Endodermal cell (in vitro differentiated cells): ENCODE data around the gene DPYSL4. TPM values are rescaled to one million over a fixed set of nuclear protein-coding genes. Genes with fewer than 3 reads are reported as not detected.

ENCODE experiments used
- DNase-seq: peaks from one replicate; pipeline ENCODE4 v3.0.0-alpha.2; 2017
- H3K27ac ChIP-seq: 2 replicates; pipeline ENCODE4 v1.5.1; 2013; ENCODE audit warnings: mild to moderate bottlenecking, low read depth, low read length, moderate library complexity
- H3K27me3 ChIP-seq: 2 replicates; pipeline ENCODE4 v1.6.1; 2013; ENCODE audit warnings: mild to moderate bottlenecking, low read length, moderate library complexity; ENCODE audit not compliant: insufficient read depth, control insufficient read depth, poor library complexity, severe bottlenecking
- H3K36me3 ChIP-seq: 2 replicates; pipeline ENCODE4 v1.7.0; 2013; ENCODE audit warnings: mild to moderate bottlenecking, low read length, moderate library complexity; ENCODE audit not compliant: control insufficient read depth, insufficient read depth
- H3K4me1 ChIP-seq: one replicate; pipeline ENCODE4 v1.7.0; 2013; ENCODE audit warnings: low read length; ENCODE audit not compliant: control insufficient read depth, insufficient read depth
- H3K4me3 ChIP-seq: 2 replicates; pipeline ENCODE4 v1.5.1; 2013; ENCODE audit warnings: mild to moderate bottlenecking, low read length, moderate library complexity
- H3K9ac ChIP-seq: 2 replicates; pipeline ENCODE4 v1.6.1; 2013; ENCODE audit warnings: mild to moderate bottlenecking, low read length, moderate library complexity; ENCODE audit not compliant: poor library complexity, severe bottlenecking; ENCODE audit errors: extremely low read depth
- H3K9me3 ChIP-seq: 2 replicates; pipeline ENCODE4 v1.6.1; 2013; ENCODE audit warnings: mild to moderate bottlenecking, low read length, moderate library complexity; ENCODE audit not compliant: control insufficient read depth
- H3K27ac Mint-ChIP-seq: 2 replicates; pipeline ENCODE4 v1.8.0; 2020; ENCODE audit warnings: mixed read lengths
- H3K27me3 Mint-ChIP-seq: 2 replicates; pipeline ENCODE4 v1.8.0; 2021; ENCODE audit warnings: mild to moderate bottlenecking, mixed read lengths; ENCODE audit not compliant: insufficient read depth
- H3K36me3 Mint-ChIP-seq: 2 replicates; pipeline ENCODE4 v1.8.0; 2020; ENCODE audit warnings: low read depth, mixed read lengths
- H3K4me1 Mint-ChIP-seq: 2 replicates; pipeline ENCODE4 v1.8.0; 2020; ENCODE audit warnings: mixed read lengths
- H3K4me3 Mint-ChIP-seq: 2 replicates; pipeline ENCODE4 v1.8.0; 2020; ENCODE audit warnings: mild to moderate bottlenecking, moderate library complexity, mixed read lengths
- H3K9me3 Mint-ChIP-seq: 2 replicates; pipeline ENCODE4 v1.8.0; 2020; ENCODE audit warnings: mild to moderate bottlenecking, mixed read lengths
- CTCF ChIP-seq: fragments of 200-600 bp; sonication (generic); conservative IDR thresholded peaks from 2 replicates; pipeline ENCODE4 v1.5.0; 2021; ENCODE audit warnings: antibody characterized with exemption, mild to moderate bottlenecking
- WGBS, 2 experiments: methylation state at CpG; one replicate each; pipeline versions ENCODE4 v1.1.5 to v1.1.7; 2013; ENCODE audit warnings: missing lambda C conversion rate in 2 of 2, mixed read lengths in 1 of 2; ENCODE audit not compliant: insufficient coverage in 1 of 2, insufficient read length in 1 of 2; 5-methylcytosine and 5-hydroxymethylcytosine counted together
- total RNA-seq, 2 donors: library from RNA; stranded (reverse); fragmentation: NEBNext Ultra II Directional in 1 of 2; extraction: Animal tissue kit (Norgen Biotek cat#: 25700) in 1 of 2; gene quantifications; 2 replicates in 1 of 2; 3 replicates in 1 of 2; pipeline ENCODE4 v1.2.1, GENCODE V29; 2021

Gene DPYSL4
- total RNA-seq, 2 donors from 2014 or later: 5.1 to 13.5 TPM

- no peaks in the 10 kb centered on the region for H3K9me3 Mint-ChIP-seq
- H3K4me3 ChIP-seq: no peak overlapping the region
- WGBS, 2 experiments: 88 to 94% methylated on average over 18 to 27 of the region's 30 CpGs
- H3K9ac ChIP-seq: no peak overlapping the region
- no peak overlapping the region for H3K4me3 Mint-ChIP-seq
- TF ChIP-seq CTCF: no peak
- no peak overlapping the region for H3K27ac Mint-ChIP-seq
- H3K36me3 ChIP-seq: no peaks in the 10 kb centered on the region
- no peaks in the 10 kb centered on the region for H3K27me3 ChIP-seq
- H3K4me1 ChIP-seq: no peaks in the 10 kb centered on the region
- H3K9me3 ChIP-seq: no peaks in the 10 kb centered on the region
- no peak overlapping the region for H3K27ac ChIP-seq
- no peaks in the 10 kb centered on the region for H3K36me3 Mint-ChIP-seq
- no peaks in the 10 kb centered on the region for H3K4me1 Mint-ChIP-seq
- H3K27me3 Mint-ChIP-seq: peaks cover 2% of the 10 kb centered on the region
- DNase-seq: no peak
Measured at GRCh38 chr10:132250481-132251475, 64.0 kb downstream of the DPYSL4 start.

- no peak overlapping the region for H3K4me3 ChIP-seq
- H3K36me3 Mint-ChIP-seq: no peaks in the 10 kb centered on the region
- H3K27me3 Mint-ChIP-seq: peaks cover 2% of the 10 kb centered on the region
- 87 to 90% methylated on average over 3 to 6 of the region's 6 CpGs for WGBS, 2 experiments
- H3K4me1 Mint-ChIP-seq: no peaks in the 10 kb centered on the region
- no peaks in the 10 kb centered on the region for H3K36me3 ChIP-seq
- H3K27me3 ChIP-seq: no peaks in the 10 kb centered on the region
- no peak for DNase-seq
- no peak overlapping the region for H3K27ac Mint-ChIP-seq
- no peaks in the 10 kb centered on the region for H3K9me3 Mint-ChIP-seq
- H3K4me3 Mint-ChIP-seq: no peak overlapping the region
- no peaks in the 10 kb centered on the region for H3K9me3 ChIP-seq
- no peak overlapping the region for H3K27ac ChIP-seq
- H3K4me1 ChIP-seq: no peaks in the 10 kb centered on the region
- TF ChIP-seq CTCF: no peak
- no peak overlapping the region for H3K9ac ChIP-seq
Measured at GRCh38 chr10:132251928-132252327, 65.2 kb downstream of the DPYSL4 start.

GRCh38 chr10:132252412-132252811 lies 65.7 kb downstream of the DPYSL4 start:
- Mint-ChIP-seq H3K4me3 (no peak overlapping the region), H3K9me3 (no peaks in the 10 kb centered on the region), H3K4me1 (no peaks in the 10 kb centered on the region), H3K27ac (no peak overlapping the region), H3K27me3 (peaks cover 2% of the 10 kb centered on the region), H3K36me3 (no peaks in the 10 kb centered on the region)
- Histone ChIP-seq H3K27ac (no peak overlapping the region), H3K27me3 (no peaks in the 10 kb centered on the region), H3K9me3 (no peaks in the 10 kb centered on the region), H3K4me1 (no peaks in the 10 kb centered on the region), H3K9ac (no peak overlapping the region), H3K36me3 (no peaks in the 10 kb centered on the region), H3K4me3 (no peak overlapping the region)
- TF ChIP-seq CTCF: peak; percentile 52
- no peak for DNase-seq
- 90 to 94% methylated on average over 9 to 17 of the region's 17 CpGs for WGBS, 2 experiments
